Activated B cell treated with CpG ODN at 0.5 μM for 24 hours (primary cell): ENCODE results near the gene EIF1AX. TPM values are rescaled to one million over a fixed set of nuclear protein-coding genes. Genes with fewer than 3 reads are reported as not detected.
"Not testable (repeated sequence)": the region's sequence is repeated elsewhere in the genome, so short reads cannot be mapped to it uniquely, and the experiment has no call there.

Experiments used
- ATAC-seq: fragments of 200-7000 bp; cut with Tn5 transposase; one replicate; pipeline ENCODE4 v1.10.0; 2021; ENCODE audit warnings: low read depth, mild to moderate bottlenecking, moderate library complexity
- CTCF ChIA-PET: fragments of 350-600 bp; sonication (Branson Sonifier 250); formaldehyde crosslinking; loops from one replicate; lab custom pipeline; 2021; ENCODE audit warnings: antibody characterized with exemption; lab: Charles Lee
- POLR2A ChIA-PET: fragments of 350-600 bp; sonication (Branson Sonifier 250); formaldehyde crosslinking; loops from one replicate; lab custom pipeline; 2021; ENCODE audit warnings: antibody characterized with exemption; lab: Charles Lee
- DNase-seq: peaks from one replicate; pipeline ENCODE4 v3.0.0; 2022
- H3K27ac Mint-ChIP-seq: one replicate; pipeline ENCODE4 v1.8.0; 2020; ENCODE audit warnings: mixed read lengths
- H3K27me3 Mint-ChIP-seq: one replicate; pipeline ENCODE4 v1.8.0; 2021; ENCODE audit warnings: mixed read lengths
- H3K36me3 Mint-ChIP-seq: one replicate; pipeline ENCODE4 v1.8.0; 2021; ENCODE audit warnings: low read depth, mixed read lengths
- H3K4me1 Mint-ChIP-seq: one replicate; pipeline ENCODE4 v1.8.0; 2021; ENCODE audit warnings: mixed read lengths
- H3K4me3 Mint-ChIP-seq: one replicate; pipeline ENCODE4 v1.8.0; 2020; ENCODE audit warnings: mild to moderate bottlenecking, mixed read lengths
- H3K9me3 Mint-ChIP-seq: one replicate; pipeline ENCODE4 v1.8.0; 2020; ENCODE audit warnings: mixed read lengths
- intact Hi-C: fragments of 100-400 bp; cut with micrococcal nuclease; formaldehyde crosslinking; loops from one replicate; pipeline ENCODE4 v1.15.1; 2024
- total RNA-seq: library from RNA; stranded (reverse); gene quantifications from 2 replicates; pipeline ENCODE4 v1.2.3, GENCODE V29; 2022
- TF ChIP-seq, protein P1 (sequence below): fragments of 200-600 bp; IDR thresholded peaks from one replicate; pipeline ENCODE4 v1.8.0; 2022; ENCODE audit warnings: antibody characterized with exemption, mild to moderate bottlenecking

Gene EIF1AX
- total RNA-seq, 1 donor from 2014 or later: 58.8 TPM

DNA sequence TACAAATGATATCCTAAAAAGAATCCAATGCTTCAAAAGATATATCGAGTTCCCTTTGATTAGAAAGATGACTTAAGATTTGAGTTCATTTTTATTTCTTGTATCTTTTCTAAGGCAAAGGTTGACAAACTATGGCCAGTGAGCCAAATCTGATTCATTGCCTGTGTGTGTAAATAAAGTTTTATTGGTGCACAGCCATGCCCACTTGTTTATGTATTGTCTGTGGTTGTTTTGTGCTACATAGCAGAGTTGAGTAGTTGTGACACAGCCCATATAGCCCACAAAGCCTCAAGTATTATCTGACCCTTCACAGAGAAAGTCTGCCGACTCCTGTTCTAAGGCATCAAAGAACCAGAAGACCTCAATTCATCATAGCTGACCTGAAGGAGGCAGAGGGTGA, 32.2 kb upstream of the EIF1AX start:
- no peaks in the 10 kb centered on the region for H3K4me1 Mint-ChIP-seq
- no peaks in the 10 kb centered on the region for H3K9me3 Mint-ChIP-seq
- TF ChIP-seq, protein P1, sequence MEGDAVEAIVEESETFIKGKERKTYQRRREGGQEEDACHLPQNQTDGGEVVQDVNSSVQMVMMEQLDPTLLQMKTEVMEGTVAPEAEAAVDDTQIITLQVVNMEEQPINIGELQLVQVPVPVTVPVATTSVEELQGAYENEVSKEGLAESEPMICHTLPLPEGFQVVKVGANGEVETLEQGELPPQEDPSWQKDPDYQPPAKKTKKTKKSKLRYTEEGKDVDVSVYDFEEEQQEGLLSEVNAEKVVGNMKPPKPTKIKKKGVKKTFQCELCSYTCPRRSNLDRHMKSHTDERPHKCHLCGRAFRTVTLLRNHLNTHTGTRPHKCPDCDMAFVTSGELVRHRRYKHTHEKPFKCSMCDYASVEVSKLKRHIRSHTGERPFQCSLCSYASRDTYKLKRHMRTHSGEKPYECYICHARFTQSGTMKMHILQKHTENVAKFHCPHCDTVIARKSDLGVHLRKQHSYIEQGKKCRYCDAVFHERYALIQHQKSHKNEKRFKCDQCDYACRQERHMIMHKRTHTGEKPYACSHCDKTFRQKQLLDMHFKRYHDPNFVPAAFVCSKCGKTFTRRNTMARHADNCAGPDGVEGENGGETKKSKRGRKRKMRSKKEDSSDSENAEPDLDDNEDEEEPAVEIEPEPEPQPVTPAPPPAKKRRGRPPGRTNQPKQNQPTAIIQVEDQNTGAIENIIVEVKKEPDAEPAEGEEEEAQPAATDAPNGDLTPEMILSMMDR: no peak
- peaks cover 51% of the 10 kb centered on the region for H3K36me3 Mint-ChIP-seq
- H3K4me3 Mint-ChIP-seq: no peak overlapping the region
- POLR2A ChIA-PET: no interaction called here
- no peaks in the 10 kb centered on the region for H3K27me3 Mint-ChIP-seq
- DNase-seq (no peak), ATAC-seq (no peak)
- H3K27ac Mint-ChIP-seq: no peak overlapping the region
- CTCF ChIA-PET: no interaction called here
- intact Hi-C loops: loop anchor here (10.0 kb wide), 1 partner anchor 271 kb away; no protein-coding TSS in a partner anchor

DNA sequence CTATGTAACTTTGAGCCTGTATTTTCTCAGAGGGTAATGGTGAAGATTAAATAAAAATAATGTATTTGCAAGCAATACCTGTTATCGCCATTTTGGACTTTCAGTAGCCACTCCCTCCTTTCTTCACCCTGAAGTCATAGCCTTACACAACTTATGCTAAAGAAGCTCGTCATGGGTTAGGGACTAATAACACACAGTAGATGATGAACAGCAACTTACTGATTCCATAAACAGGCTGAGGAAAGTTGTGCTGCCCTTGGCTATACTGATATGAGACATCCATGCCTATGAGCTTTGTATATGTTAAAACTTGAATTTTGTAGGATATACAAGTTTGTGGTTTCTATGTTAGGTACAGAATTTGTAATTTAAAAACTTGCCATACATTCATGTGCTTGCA, 31.7 kb upstream of the EIF1AX start:
- Mint-ChIP-seq H3K9me3 (no peaks in the 10 kb centered on the region), H3K4me1 (no peaks in the 10 kb centered on the region), H3K27me3 (no peaks in the 10 kb centered on the region), H3K27ac (no peak overlapping the region), H3K36me3 (peaks cover 50% of the 10 kb centered on the region), H3K4me3 (no peak overlapping the region)
- ChIA-PET POLR2A (no interaction called here), CTCF (no interaction called here)
- TF ChIP-seq, protein P1: no peak
- intact Hi-C loops: loop anchor here (10.0 kb wide), 1 partner anchor 271 kb away; no protein-coding TSS in a partner anchor
- DNase-seq (no peak), ATAC-seq (no peak)

DNA sequence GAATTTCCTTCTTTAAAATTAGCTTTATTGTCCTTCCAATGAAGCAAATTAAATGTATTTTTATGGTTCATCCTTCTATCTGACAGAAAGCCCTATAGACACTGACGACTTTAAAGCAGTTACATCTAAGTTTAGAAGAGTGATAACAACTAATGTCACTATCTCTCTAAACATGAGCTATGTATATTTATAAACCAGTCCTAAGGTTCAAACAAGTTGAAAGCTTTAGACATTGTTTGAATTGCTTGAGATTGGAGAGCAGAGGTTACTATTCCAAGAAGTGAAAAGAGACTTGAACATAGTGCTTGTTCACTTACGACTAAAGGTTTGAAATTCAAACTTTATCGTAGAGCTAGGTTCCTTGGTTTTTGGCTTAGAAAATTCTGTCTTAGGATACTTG, 30.2 kb upstream of the EIF1AX start:
- Mint-ChIP-seq H3K4me3 (no peak overlapping the region), H3K4me1 (no peaks in the 10 kb centered on the region), H3K27ac (no peak overlapping the region), H3K36me3 (peaks cover 53% of the 10 kb centered on the region), H3K27me3 (no peaks in the 10 kb centered on the region), H3K9me3 (no peaks in the 10 kb centered on the region)
- DNase-seq: no peak
- TF ChIP-seq, protein P1: no peak
- no peak for ATAC-seq
- CTCF ChIA-PET: no interaction called here
- POLR2A ChIA-PET: no interaction called here
- intact Hi-C loops: loop anchor here (10.0 kb wide), 1 partner anchor 273 kb away; no protein-coding TSS in a partner anchor

DNA sequence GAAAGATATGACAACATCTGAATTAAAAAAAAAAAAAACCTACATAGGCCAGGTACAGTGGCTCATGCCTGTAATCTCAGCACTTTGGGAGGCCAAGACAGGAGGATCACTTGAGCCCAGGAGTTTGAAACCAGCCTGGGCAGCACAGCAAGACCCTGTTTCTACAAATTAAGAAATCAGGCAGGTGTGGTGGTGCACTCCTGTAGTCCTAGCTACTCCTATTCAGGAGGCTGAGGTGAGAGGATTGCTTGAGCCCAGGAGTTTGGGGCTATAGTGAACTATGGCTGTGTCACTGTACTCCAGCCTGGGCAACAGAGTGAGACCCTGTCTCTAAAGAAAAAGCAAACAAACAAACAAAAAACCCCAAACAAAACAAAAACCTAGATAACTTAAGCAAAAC, 20.9 kb upstream of the EIF1AX start:
- H3K9me3 Mint-ChIP-seq, intact Hi-C loops, POLR2A ChIA-PET, H3K27me3 Mint-ChIP-seq, H3K4me3 Mint-ChIP-seq, ATAC-seq, CTCF ChIA-PET, DNase-seq, H3K27ac Mint-ChIP-seq, H3K4me1 Mint-ChIP-seq: not testable (repeated sequence)
- peaks cover 53% of the 10 kb centered on the region for H3K36me3 Mint-ChIP-seq

DNA sequence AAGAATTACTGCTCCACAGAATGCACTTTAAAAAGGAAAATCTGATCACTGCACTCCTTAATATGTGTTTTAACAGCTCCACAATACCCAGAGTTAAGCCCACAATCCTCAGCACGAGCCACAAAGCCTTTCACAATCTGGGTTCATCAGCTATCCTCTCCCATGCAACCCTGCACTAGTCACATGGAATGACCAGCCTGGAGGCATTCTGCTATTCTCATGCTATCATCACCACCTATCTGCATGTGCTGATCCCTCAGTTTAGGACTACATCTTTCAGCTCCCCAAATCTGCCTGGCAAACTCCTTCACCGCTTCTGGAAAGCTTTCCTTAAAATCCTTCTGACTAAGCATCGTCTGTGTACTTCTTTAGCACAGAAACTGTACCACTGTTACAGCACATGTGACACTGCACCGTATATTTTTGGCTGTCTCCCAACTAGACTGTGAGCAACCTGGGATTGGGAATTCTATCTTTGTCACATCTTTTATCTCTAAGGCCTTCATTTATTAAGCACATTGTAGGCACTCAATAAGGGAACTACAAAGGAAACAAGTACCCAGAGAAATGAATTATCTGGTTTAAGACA, 18.3 kb upstream of the EIF1AX start:
- H3K4me1 Mint-ChIP-seq: no peaks in the 10 kb centered on the region
- POLR2A ChIA-PET: interaction anchor here (0.5 kb wide), 1 partner anchor 107 kb away, joined by 4 read pairs; no protein-coding TSS in a partner anchor
- TF ChIP-seq, protein P1: no peak
- H3K4me3 Mint-ChIP-seq: no peak overlapping the region
- no peaks in the 10 kb centered on the region for H3K9me3 Mint-ChIP-seq
- H3K36me3 Mint-ChIP-seq: peaks cover 52% of the 10 kb centered on the region
- intact Hi-C loops: no loop called here
- H3K27ac Mint-ChIP-seq: no peak overlapping the region
- no peak for ATAC-seq
- no peaks in the 10 kb centered on the region for H3K27me3 Mint-ChIP-seq
- DNase-seq: no peak
- CTCF ChIA-PET: no interaction called here

DNA sequence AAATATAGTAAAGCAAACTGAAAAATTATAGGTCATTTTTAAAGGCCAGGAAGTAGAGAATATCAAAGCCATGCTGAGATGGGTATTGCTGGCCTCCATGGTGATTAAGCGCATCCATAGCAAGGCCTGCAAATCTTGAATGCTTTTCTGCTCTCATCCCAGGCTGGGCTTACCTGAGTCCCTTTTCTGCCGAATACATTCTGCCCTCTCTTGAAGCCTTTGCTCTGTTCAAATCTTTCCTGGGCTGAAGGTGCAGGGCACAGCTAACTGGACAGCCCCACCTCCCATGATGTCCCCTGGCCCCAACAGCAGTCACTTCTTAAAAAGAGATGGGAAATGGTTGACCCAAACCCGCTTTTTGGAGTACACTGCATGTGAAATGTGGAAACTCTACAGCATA, 10.1 kb upstream of the EIF1AX start:
- peaks cover 38% of the 10 kb centered on the region for H3K36me3 Mint-ChIP-seq

More for the DNA sequence above, 10.1 kb upstream of the EIF1AX start:
- TF ChIP-seq, protein P1: no peak
- CTCF ChIA-PET: no interaction called here
- POLR2A ChIA-PET: no interaction called here
- ATAC-seq (no peak), DNase-seq (no peak)
- peaks cover 10% of the 10 kb centered on the region for H3K4me1 Mint-ChIP-seq
- intact Hi-C loops: no loop called here
- no peaks in the 10 kb centered on the region for H3K27me3 Mint-ChIP-seq
- no peak overlapping the region for H3K4me3 Mint-ChIP-seq
- no peaks in the 10 kb centered on the region for H3K9me3 Mint-ChIP-seq
- H3K27ac Mint-ChIP-seq: no peak overlapping the region
